LNCaP clone FGC (cell line): ENCODE data around the gene CELF3.

Experiments used
- DNase-seq: peaks from one replicate; pipeline ENCODE4 v3.0.0-alpha.2; 2011; ENCODE audit warnings: low read depth
- H3K4me3 ChIP-seq: 2 replicates; pipeline ENCODE4 v1.5.1; 2011; ENCODE audit warnings: mild to moderate bottlenecking, low read depth, low read length, control low read depth
- TF ChIP-seq, protein P1 (sequence below): IDR thresholded peaks from 2 replicates; pipeline ENCODE4 v1.5.1; 2012; ENCODE audit warnings: mild to moderate bottlenecking; ENCODE audit not compliant: control insufficient read depth, insufficient read depth; ENCODE audit errors: extremely low read depth

The CELF3 gene

DNA sequence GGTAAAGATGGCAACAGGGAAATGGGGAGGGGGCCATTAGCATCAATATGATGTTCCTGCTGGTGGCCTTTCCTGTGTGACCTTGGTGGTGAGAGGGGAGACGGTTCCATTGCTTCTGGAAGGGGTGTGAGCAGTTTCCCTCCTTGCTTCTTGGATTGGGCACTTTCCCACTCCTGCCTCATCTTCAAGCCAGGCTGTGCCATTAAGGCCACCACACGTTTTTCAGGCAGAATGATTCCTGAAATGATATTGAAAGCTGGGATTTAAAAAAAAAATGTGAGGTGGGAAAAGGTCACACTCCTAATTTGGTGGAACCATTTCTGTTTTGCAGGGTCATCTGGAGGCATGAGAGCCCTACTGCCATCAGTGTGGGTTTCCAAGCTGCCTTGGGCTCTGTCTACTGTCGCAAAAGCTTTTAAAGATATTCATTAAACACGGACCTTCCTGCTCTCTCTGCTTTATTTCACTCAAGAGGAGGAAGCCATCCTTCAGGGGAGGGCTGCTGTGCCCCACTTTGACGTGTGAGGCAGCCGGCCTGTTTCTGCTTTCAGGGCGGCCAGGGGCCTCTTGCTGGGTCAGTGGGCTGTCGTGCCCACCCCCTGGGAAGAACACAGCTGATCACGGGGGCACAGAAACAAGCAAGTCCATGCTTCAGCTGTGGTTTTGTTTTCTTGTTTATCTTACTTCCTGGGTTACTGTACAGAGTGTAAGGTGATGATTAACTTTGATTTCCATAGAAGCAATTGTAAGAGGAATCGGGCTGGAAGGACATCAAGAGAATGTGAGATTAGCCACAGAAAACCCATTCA lies 12.8 kb upstream of the CELF3 start:
- no peak for DNase-seq
- TF ChIP-seq, protein P1, sequence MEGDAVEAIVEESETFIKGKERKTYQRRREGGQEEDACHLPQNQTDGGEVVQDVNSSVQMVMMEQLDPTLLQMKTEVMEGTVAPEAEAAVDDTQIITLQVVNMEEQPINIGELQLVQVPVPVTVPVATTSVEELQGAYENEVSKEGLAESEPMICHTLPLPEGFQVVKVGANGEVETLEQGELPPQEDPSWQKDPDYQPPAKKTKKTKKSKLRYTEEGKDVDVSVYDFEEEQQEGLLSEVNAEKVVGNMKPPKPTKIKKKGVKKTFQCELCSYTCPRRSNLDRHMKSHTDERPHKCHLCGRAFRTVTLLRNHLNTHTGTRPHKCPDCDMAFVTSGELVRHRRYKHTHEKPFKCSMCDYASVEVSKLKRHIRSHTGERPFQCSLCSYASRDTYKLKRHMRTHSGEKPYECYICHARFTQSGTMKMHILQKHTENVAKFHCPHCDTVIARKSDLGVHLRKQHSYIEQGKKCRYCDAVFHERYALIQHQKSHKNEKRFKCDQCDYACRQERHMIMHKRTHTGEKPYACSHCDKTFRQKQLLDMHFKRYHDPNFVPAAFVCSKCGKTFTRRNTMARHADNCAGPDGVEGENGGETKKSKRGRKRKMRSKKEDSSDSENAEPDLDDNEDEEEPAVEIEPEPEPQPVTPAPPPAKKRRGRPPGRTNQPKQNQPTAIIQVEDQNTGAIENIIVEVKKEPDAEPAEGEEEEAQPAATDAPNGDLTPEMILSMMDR: no peak
- no peak overlapping the region for H3K4me3 ChIP-seq

DNA sequence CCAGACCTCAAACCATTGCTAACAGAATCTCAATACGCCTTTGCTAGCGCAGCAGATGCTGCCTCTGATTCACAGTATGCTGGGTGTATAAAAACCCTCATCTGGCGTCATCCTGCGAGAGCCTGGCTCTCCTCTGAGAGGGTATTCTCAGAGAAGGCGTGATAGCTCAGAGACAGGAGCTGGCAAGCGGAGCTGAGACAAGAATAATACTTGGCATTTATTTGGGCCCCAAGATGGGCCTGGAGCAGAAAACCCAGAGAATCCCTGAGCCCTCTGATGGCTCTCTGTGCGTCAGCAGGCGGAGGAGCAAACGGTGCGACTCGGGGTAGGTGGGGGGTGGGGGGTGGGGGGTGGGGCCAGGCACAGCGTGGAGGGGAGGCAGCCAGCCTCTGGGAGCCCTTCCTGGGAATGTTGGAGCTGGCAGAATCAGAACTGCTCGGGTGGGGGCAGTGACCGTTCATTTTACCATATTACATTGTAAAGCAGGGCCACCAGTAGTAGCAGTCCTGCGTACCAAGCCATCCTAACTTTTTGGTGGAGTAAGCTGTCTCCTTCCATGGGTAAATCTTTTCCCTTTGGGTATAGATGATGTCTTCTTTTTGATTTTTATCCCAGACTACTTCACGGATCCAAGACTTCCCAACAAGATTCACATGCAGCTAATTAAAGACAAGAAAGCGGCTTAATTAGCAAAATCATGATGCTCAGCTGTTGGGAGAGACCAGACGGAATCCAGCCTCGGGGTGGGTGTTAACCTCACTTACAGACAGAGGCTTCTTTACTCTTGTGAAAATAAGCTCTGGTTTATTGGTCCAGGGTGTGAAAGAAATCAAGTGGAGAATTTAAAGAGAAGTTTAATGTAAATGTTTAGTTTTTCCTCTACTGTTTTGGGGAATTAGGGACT lies 11.8 kb upstream of the CELF3 start:
- no peak for DNase-seq
- H3K4me3 ChIP-seq: no peak overlapping the region

DNA sequence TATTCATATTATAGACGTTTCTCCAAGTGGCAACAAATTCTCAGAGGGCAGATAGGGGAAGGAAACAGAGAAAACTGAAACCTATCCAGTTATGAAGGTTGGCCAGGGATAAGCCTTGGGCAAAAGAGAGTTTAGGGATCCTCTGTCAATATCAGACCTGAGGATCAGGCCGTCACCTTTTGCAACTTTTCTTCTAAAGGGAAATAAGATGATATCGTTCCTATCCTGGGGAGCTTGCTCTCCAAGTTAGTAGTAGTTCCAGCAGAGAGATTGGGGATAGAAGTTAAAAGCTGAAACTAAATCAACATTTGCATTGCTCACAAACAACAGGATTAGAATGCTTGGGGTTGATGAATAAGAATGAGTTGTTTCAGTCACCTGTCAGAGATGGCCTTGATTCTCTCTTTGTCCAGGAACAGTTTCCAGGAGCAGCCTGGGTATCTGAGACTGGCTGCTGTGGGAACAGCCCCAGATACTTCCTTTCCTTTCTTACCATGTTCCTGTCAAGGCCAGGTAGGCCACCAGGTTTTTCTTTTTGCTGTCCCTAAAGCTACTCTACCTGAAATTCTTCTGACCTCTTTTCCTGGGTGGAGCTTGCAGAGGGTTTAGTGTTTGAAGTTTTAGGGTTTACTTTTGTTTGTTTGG lies 7.2 kb upstream of the CELF3 start:
- no peak for DNase-seq
- TF ChIP-seq, protein P1: no peak
- H3K4me3 ChIP-seq: no peak overlapping the region

More for the DNA sequence above, 11.8 kb upstream of the CELF3 start:
- TF ChIP-seq, protein P1: no peak

DNA sequence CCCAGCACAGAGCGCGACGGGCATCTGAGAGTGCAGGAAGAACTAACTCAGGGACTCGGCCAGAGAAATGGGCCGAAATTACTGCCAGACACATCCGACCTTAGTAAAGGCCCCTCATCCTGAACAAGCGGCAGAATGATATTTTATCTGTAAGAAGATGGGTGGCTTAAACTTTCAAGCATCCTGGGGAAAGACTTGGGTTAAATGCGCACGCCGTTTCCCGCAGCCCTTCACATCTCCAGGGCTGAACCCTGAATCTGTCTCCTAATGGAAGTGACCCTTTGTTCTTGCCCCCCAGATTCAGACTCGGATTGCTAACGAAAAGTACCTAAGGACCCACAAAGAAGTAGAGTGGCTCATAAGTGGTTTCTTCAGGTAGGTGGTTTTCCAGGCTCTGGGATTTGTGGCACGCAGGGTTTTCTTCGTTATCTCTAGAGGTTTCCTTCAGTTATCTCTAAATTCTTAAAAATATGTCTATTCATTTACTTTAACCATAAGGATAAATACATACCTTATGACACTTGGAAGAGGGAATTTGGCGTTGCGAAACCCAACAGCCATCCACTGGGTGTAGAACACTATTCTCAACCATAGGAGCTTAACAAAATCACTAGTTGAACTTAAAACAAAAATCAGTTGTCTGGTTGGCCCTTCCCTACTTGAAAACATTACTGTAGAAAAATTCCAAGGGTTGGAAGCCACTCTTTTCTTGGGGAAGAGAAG lies 5.3 kb upstream of the CELF3 start:
- H3K4me3 ChIP-seq: no peak overlapping the region
- DNase-seq: no peak
- TF ChIP-seq, protein P1: no peak

DNA sequence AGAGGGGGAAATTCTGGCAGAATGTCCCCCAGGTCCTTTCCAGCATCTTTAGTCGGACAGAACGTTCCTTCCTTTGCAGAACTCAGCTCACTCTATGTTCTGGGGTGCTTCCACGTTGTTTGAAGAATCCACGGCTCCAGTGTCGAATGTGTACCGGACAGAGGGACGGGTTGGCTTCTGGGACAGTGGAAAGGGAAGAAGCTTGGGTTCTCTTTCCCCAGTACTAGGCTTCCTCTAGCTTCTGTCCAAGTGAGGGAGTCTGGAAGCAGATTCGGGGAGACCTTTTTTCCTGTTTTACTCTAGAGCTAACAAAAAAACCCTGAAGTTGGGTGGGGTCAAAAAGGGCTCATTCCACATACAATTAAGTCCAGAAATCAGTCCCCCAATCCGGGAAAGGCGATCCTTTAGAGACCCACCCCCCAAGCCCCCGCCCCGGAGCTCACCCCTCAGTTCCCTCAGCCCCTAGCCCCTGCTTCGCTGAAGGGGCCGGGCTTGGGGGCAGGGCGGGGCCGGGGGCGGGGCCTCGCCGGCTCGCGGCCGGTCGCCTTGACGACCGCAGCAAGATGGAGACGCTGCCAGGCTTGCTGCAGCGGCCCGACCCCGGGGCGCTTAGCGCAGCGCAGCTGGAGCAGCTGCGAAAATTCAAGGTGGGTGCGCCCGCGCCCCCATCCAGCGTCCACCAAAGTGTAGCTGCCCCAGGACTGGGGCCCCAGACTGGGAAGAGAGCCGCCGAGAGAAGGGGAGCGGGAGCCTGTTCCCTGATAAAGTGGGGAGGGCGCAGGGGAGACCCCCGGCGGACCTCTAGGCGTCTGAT lies 4.6 kb upstream of the CELF3 start, which contains the start of gene RIIAD1:
RIIAD1 (plus strand) TSS at position 549 of the 814 bp plus-strand sequence; CDS start at position 564, 15 bp downstream.
- TF ChIP-seq, protein P1: no peak
- H3K4me3 ChIP-seq: no peak within 1 kb of the TSS
- no peak for DNase-seq

DNA sequence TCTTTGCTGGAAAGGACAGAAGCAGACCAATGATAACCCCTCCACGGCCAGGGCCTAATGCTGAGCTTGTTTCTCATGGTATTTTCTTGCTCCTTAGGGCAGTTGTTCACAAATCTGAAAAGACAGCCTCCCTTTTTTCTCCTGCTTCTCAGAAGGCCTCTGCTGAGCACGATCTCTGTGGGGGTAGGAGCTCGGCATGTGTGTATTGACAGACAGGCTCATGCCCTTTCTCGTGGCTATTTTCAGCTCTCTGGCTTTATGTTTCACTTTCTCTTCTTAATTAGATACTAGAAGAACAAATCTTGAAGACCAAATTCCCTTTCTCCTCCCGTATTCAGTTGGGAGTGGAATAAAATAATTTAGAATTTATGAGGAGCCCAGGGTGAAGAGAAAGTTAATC lies 4.0 kb upstream of the CELF3 start:
- no peak for DNase-seq
- no peak overlapping the region for H3K4me3 ChIP-seq

More for the DNA sequence above, 4.0 kb upstream of the CELF3 start:
- TF ChIP-seq, protein P1: no peak
